Peyer's patch (tissue), 4 donors: ENCODE measurements around the gene SIX5. TPM values are rescaled to one million over a fixed set of nuclear protein-coding genes. Genes with fewer than 3 reads are reported as not detected.

Experiments
- DNase-seq, 3 donors: peaks; one replicate each; pipeline ENCODE4 v3.0.0-alpha.2; 2017 to 2019
- H3K27ac ChIP-seq, 4 donors: fragments of 200-600 bp; sonication (generic); one replicate each; pipeline ENCODE4 v1.5.1; 2016 to 2019
- H3K27me3 ChIP-seq, 2 donors: fragments of 200-600 bp; sonication (generic); one replicate each; pipeline ENCODE4 v1.5.1; 2019
- H3K36me3 ChIP-seq, 3 donors: fragments of 200-600 bp; sonication (generic); one replicate each; pipeline ENCODE4 v1.5.1; 2016 to 2019
- H3K4me1 ChIP-seq, 4 donors: fragments of 200-600 bp; sonication (generic); one replicate each; pipeline ENCODE4 v1.5.1; 2016 to 2019
- H3K4me3 ChIP-seq, 4 donors: fragments of 200-600 bp; sonication (generic); 1 replicate in 3 of 4; 2 replicates in 1 of 4; pipeline ENCODE4 v1.5.1; 2016 to 2019; ENCODE audit warnings: mild to moderate bottlenecking in 1 of 4
- H3K9me3 ChIP-seq, 4 donors: fragments of 200-600 bp; sonication (generic); one replicate each; pipeline ENCODE4 v1.5.1; 2016 to 2019; ENCODE audit warnings: mild to moderate bottlenecking in 1 of 4
- CTCF ChIP-seq, 6 experiments: fragments of 450-650 bp in 4 of 6; fragments of 200-600 bp in 2 of 6; sonication (generic) in 1 of 6; IDR thresholded peaks; one replicate each; pipeline ENCODE4 v1.5.1; 2017 to 2019; ENCODE audit warnings: antibody characterized with exemption in 6 of 6, mild to moderate bottlenecking in 3 of 6, moderate library complexity in 1 of 6
- POLR2A ChIP-seq, 2 donors: fragments of 450-650 bp; IDR thresholded peaks; one replicate each; pipeline ENCODE4 v1.5.1; 2017; ENCODE audit warnings: antibody characterized with exemption in 2 of 2, mild to moderate bottlenecking in 2 of 2, moderate library complexity in 2 of 2
- total RNA-seq, 4 donors: library from RNA; depleted of rRNA; stranded (reverse); fragments of >200 nt; gene quantifications; one replicate each; pipeline ENCODE4 v1.1.0, GENCODE V29; 2016

The SIX5 gene
- total RNA-seq, 4 donors from 2014 or later: 3.3 to 11.5 (median 6.2) TPM

- DNase-seq: no peak
- Histone ChIP-seq H3K27me3 (no peaks in the 10 kb centered on the region), H3K36me3 (peaks cover 0 to 38% (median 0%) of the 10 kb centered on the region in 3 donors), H3K27ac (peak overlapping the region; percentile 70 to 82 (median 76)), H3K4me1 (peaks cover 4 to 18% (median 15%) of the 10 kb centered on the region in 4 donors), H3K4me3 (peak overlapping the region; percentile 78 to 95 (median 83)), H3K9me3 (no peaks in the 10 kb centered on the region)
- TF ChIP-seq POLR2A (IDR thresholded peaks at IDR 0.05): no peak
- no peak for TF ChIP-seq CTCF (IDR thresholded peaks at IDR 0.05)
Measured at GRCh38 chr19:45791744-45792469, 22.9 kb upstream of the SIX5 start.

GRCh38 chr19:45790942-45791341, 21.9 kb upstream of the SIX5 start:
- peaks cover 0 to 48% (median 0%) of the 10 kb centered on the region in 3 donors for H3K36me3 ChIP-seq
- no peak overlapping the region for H3K27ac ChIP-seq
- no peak overlapping the region for H3K4me3 ChIP-seq
- peaks cover 4 to 18% (median 15%) of the 10 kb centered on the region in 4 donors for H3K4me1 ChIP-seq
- TF ChIP-seq POLR2A (IDR thresholded peaks at IDR 0.05) (no peak), CTCF (IDR thresholded peaks at IDR 0.05) (no peak)
- DNase-seq: peak; percentile 43 to 61 (median 54)
- no peaks in the 10 kb centered on the region for H3K27me3 ChIP-seq
- H3K9me3 ChIP-seq: no peaks in the 10 kb centered on the region

GRCh38 chr19:45789035-45789786, 20.2 kb upstream of the SIX5 start:
- Histone ChIP-seq H3K27ac (no peak overlapping the region), H3K9me3 (no peaks in the 10 kb centered on the region), H3K36me3 (peaks cover 0 to 58% (median 0%) of the 10 kb centered on the region in 3 donors), H3K4me1 (peaks cover 4 to 20% (median 15%) of the 10 kb centered on the region in 4 donors), H3K4me3 (no peak overlapping the region), H3K27me3 (no peaks in the 10 kb centered on the region)
- no peak for DNase-seq
- TF ChIP-seq POLR2A (IDR thresholded peaks at IDR 0.05): no peak

- DNase-seq: no peak
- no peaks in the 10 kb centered on the region for H3K9me3 ChIP-seq
- peaks cover 0 to 58% (median 0%) of the 10 kb centered on the region in 3 donors for H3K36me3 ChIP-seq
- no peak for TF ChIP-seq POLR2A (IDR thresholded peaks at IDR 0.05)
- TF ChIP-seq CTCF (IDR thresholded peaks at IDR 0.05): no peak
- no peaks in the 10 kb centered on the region for H3K27me3 ChIP-seq
- H3K27ac ChIP-seq: no peak overlapping the region
- peaks cover 2 to 29% (median 5%) of the 10 kb centered on the region in 4 donors for H3K4me1 ChIP-seq
- H3K4me3 ChIP-seq: no peak overlapping the region
Measured at GRCh38 chr19:45786533-45786894, 17.5 kb upstream of the SIX5 start.

- H3K27me3 ChIP-seq: no peaks in the 10 kb centered on the region
- TF ChIP-seq POLR2A (IDR thresholded peaks at IDR 0.05) (no peak), CTCF (IDR thresholded peaks at IDR 0.05) (no peak)
- DNase-seq: peak in 1 of 3 donors; percentile 46
- H3K27ac ChIP-seq: no peak overlapping the region
- no peak overlapping the region for H3K4me3 ChIP-seq
- H3K9me3 ChIP-seq: no peaks in the 10 kb centered on the region
- peaks cover 0 to 58% (median 0%) of the 10 kb centered on the region in 3 donors for H3K36me3 ChIP-seq
- peaks cover 0 to 29% (median under 1%) of the 10 kb centered on the region in 4 donors for H3K4me1 ChIP-seq
Measured at GRCh38 chr19:45785781-45786532, 16.9 kb upstream of the SIX5 start.
